ENCODE data around the gene PTBP3.

The PTBP3 gene

DNA sequence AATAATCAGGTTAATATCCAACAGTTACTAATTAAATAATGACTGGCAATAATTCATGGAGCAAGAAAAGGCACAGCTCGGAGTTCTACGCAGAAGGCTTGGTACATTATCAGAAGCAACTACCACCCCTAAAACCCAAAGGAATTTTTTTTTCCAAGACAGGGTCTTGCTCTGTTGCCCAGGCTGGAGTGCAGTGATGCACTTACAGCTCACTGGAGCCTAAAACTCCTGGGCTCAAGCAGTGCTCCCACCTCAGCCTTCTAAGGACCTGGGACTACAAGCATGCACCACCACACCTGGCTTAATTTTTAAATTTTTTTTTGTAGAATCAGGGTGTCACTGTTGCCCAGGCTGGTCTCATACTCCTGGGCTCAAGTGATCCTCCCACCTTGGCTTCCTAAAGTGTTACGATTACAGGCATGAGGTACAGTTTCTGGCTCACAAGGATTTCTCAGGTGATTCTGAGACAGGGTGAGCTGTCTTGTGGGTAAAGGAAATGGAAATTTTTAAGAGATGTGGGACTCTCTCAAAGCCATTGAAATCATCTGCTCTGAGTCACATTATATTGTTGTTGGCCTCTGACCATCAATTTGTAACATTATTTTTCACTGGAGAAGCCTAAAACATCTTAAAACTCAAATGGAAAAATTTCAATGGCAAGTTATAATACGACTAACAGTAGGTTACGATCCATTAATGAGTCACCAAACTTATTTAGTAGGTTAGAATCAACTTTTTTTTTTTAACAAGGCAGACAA lies 26.8 kb upstream of the PTBP3 start:
- no peak for DNase-seq

- DNase-seq, result no peak
Measured at GRCh38 chr9:112355427-112355897, 22.0 kb upstream of the PTBP3 start.

GRCh38 chr9:112354081-112354743 lies 20.8 kb upstream of the PTBP3 start:
- DNase-seq, result no peak

GRCh38 chr9:112352209-112352608 lies 18.8 kb upstream of the PTBP3 start:
- DNase-seq, result no peak

- no peak for DNase-seq
Measured at GRCh38 chr9:112351184-112351583, 17.8 kb upstream of the PTBP3 start.

DNA sequence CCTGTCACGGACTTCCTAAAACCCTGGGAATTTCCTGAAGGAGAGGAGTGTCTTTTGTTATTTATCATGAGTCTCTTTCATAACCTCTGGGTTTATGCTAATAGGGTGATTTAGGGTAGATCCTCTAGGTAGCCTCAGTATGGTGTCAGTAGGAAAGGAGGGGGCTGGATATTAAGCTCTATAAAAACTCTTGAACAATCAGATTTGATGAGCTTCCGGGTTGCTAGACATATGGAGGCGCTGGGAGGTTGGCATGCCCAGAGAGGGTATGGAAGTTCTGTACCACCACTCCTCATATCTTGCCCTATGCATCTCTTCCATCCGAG lies 15.6 kb upstream of the PTBP3 start:
- DNase-seq, result no peak

DNA sequence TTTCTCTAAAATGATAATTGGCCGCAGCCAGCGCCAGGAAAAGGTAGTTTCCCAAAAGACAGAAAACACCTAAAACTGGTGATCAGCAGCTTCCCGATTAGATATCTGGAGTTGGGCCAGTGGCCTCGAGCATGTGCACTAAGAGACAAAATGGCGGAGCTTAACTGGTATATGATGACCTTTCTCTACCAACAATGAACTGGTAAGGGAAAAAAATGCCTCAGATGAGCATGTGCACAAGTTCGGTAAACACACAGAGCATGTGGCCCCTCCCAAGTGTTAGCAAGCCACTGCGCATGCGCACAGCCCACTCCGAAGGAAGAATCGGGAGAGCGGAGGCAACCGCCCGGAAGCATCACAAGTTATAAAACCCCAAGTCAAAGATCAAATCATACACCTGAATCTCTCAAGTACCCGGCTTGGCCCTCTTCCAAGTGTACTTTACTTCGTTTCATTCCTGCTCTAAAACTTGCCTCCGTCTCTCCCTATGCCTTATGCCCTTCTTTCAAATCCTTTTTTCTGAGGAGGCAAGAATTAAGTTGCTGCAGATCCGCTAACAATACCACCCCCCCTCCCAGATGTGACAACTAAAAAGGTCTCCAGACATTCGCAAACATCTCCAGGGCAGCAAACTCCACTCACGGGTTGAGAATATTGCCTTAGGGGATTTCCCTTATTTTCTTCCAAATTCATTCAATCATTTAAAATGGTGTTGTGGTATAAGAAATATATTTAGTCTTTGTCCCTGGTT lies 15.0 kb upstream of the PTBP3 start:
- DNase-seq, result peak; percentile 62

- no peak for DNase-seq
Measured at GRCh38 chr9:112341730-112342129, 8.3 kb upstream of the PTBP3 start.

- DNase-seq, result no peak
Measured at GRCh38 chr9:112339886-112340285, 6.5 kb upstream of the PTBP3 start.

- DNase-seq, result no peak
Measured at GRCh38 chr9:112338561-112338960, 5.1 kb upstream of the PTBP3 start.

DNA sequence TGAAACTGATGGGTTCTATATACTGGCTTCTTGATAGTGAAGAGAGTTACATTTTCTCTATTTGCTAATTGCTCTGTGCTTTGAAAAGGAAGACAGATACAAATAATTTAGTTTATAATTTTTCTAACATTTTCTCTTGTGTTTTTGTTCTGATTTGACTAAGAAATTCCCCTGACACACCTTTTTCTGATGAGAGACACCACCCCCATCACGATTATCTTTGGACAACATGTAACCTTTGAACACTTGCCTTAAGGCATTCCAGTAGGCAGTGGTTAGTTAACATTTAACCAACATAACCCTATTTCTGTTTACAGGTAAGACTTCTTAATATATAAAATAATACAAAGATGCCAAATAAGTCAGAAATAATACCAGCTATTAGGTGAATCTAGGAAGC lies 4.1 kb upstream of the PTBP3 start:
- no peak for DNase-seq

GRCh38 chr9:112334432-112334841 lies 1.0 kb upstream of the PTBP3 start:
- DNase-seq, result peak; percentile 45

DNA sequence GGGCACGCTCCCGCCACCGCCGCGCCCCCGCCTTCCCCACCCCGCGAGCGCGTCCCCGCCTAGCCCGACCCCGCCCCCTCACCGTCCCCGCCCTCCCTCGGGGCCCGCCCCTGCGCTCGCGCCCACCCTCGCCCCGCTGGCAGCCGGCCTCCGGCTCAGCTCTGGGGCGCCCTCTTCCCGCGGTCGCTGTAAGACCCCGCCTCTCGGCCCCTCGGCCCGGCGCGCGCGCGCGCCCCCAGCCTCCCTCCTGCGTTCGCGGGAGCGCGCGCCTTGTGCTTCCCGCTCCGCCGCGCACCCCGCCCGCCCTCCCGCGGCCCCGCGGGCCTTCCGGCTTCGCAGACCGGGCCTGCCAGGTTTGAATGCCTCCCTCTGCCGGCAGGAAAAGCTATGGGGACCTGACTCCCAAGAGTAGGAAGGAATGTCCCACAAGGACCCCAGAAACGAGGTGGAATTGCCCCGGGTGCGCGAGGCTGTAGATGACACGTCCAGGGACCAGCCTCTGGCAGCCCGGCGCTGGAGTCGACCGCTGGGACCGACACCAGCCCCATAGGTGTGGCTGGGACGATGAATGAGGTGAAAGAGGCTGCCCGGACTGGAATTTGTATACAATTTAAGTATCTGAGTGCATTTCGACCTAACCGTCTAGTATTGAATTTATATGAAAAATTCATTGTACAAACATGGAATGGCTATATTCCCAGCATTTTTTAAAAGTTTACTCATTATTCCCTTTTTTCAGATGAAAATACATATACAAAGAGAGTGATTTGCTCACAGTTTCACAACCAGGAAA lies 416 bp upstream of the PTBP3 start:
- peak; percentile 93 for DNase-seq

- no peak for DNase-seq
Measured at GRCh38 chr9:112332674-112332976, 794 bp downstream of the PTBP3 start.

DNA sequence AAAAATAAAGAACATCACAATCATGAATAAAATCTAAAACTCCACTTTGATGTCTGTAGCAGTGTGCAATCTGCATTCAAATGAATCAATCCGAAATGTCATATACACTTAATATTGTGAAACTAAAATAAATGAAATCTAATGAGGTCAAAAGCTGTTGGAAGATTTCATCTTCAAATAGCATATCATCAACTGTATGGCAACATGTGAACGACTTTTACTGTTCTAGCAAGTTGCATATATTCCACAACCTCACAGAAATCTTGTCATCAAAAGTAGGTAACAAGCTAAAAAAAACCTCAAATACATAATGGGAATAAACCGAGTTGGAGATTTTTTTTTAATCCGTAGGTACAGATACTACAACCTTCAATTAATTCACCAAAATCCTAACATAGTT lies 1.2 kb downstream of the PTBP3 start:
- no peak for DNase-seq

GRCh38 chr9:112331674-112331952 lies 1.8 kb downstream of the PTBP3 start:
- no peak for DNase-seq

GRCh38 chr9:112328545-112328944 lies 4.9 kb downstream of the PTBP3 start:
- DNase-seq, result no peak

GRCh38 chr9:112327718-112328450 lies 5.5 kb downstream of the PTBP3 start:
- no peak for DNase-seq

- DNase-seq, result no peak
Measured at GRCh38 chr9:112326194-112326593, 7.2 kb downstream of the PTBP3 start.

DNA sequence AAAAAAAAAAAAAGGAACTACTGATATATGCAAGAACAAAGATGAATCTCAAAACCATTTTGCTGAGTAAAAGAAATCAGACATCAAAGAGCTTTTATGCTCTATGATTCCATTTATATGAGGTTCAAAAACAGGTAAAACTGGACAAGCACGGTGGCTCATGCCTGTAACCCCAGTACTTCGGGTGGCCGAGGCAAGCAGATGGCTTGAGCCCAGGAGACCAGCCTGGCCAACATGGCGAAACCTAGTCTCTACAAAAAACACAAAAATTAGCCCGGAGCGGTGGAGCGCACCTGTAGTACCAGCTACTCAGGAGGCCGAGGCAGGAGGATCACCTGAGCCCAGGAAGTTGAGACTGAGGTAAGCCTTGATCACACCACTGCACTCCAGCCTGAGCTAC lies 7.8 kb downstream of the PTBP3 start:
- no peak for DNase-seq

GRCh38 chr9:112325127-112325526 lies 8.3 kb downstream of the PTBP3 start:
- DNase-seq, result no peak

DNA sequence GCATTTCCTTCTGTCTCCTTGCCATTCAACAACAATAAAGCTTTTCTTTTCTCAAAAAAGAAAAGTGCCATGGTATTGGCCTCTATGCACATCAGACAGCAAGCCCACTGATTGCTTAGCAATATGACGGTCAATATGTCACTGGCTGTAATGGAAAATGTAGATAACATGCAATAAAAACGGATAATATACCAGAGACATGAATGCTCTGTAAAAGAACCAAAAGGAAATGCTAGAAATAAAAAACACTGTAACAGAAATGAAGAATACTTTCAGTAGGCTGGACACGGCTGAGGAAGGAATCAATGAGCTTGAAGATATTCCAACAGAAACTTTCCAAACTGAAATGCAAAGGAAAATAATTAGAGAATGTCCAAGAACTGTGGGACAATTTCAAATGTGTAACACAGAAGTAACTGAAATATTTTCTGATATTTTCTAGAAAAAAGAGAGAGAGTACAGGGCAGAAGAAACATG lies 10.0 kb downstream of the PTBP3 start:
- no peak for DNase-seq
